DMS79 treated with DMSO at 0.1 percent for 48 hours (cell line): Measurements from ENCODE around the gene SCO2.
"Not testable (repeated sequence)": the region's sequence is repeated elsewhere in the genome, so short reads cannot be mapped to it uniquely, and the experiment has no call there.

ENCODE experiments used
- DNase-seq: peaks from one replicate; lab custom pipeline; 2025; lab: John Stamatoyannopoulos, UW

SCO2 gene

GRCh38 chr22:50520184-50520583 is 5.2 kb downstream of the SCO2 start:
- DNase-seq: not testable (repeated sequence)

GRCh38 chr22:50519151-50519550 is 6.2 kb downstream of the SCO2 start:
- no peak for DNase-seq

- no peak for DNase-seq
These were observed 6.8 kb downstream of the SCO2 start for GRCh38 chr22:50518606-50519005.

GRCh38 chr22:50517495-50518260 is 7.7 kb downstream of the SCO2 start:
- DNase-seq: no peak

- DNase-seq: no peak
These were observed 8.5 kb downstream of the SCO2 start for GRCh38 chr22:50516891-50517290.

- DNase-seq: no peak
These were observed 9.3 kb downstream of the SCO2 start for GRCh38 chr22:50516068-50516467.

GRCh38 chr22:50513175-50513574 is 12.2 kb downstream of the SCO2 start:
- no peak for DNase-seq

- no peak for DNase-seq
These were observed 16.5 kb downstream of the SCO2 start for GRCh38 chr22:50508897-50509296.

GRCh38 chr22:50507991-50508884 is 17.2 kb downstream of the SCO2 start, which contains the start of gene NCAPH2:
Gene NCAPH2 (plus strand): TSS chr22:50508224. CDS start chr22:50508338, 114 bp downstream.
- DNase-seq: peak; percentile 70

- DNase-seq: peak; percentile 69
These were observed 17.9 kb downstream of the SCO2 start, which contains the start of gene LMF2 for GRCh38 chr22:50507421-50507990. Gene LMF2 (minus strand): TSS chr22:50507702. CDS start chr22:50507675, 27 bp downstream.

GRCh38 chr22:50506611-50507420 is 18.6 kb downstream of the SCO2 start:
- DNase-seq: no peak

- DNase-seq: no peak
These were observed 19.4 kb downstream of the SCO2 start for GRCh38 chr22:50505776-50506610.

- no peak for DNase-seq
These were observed 20.1 kb downstream of the SCO2 start for GRCh38 chr22:50505276-50505775.

GRCh38 chr22:50504369-50505211 is 20.8 kb downstream of the SCO2 start:
- no peak for DNase-seq

GRCh38 chr22:50503475-50504145 is 21.8 kb downstream of the SCO2 start:
- no peak for DNase-seq

- no peak for DNase-seq
These were observed 22.5 kb downstream of the SCO2 start for GRCh38 chr22:50502628-50503474.

GRCh38 chr22:50502096-50502495 is 23.3 kb downstream of the SCO2 start:
- no peak for DNase-seq

GRCh38 chr22:50500452-50500851 is 24.9 kb downstream of the SCO2 start:
- no peak for DNase-seq
